K562 (cell line): ENCODE results near the gene SLK. TPM values are rescaled to one million over a fixed set of nuclear protein-coding genes. Genes with fewer than 3 reads are reported as not detected.

Experiments
- CBX1 ChIP-seq: sonication (generic); IDR thresholded peaks from 2 replicates; pipeline ENCODE4 v1.6.1; 2016; ENCODE audit warnings: antibody characterized with exemption, low read depth, mild to moderate bottlenecking
- CTCFL ChIP-seq: IDR thresholded peaks from 2 replicates; pipeline ENCODE4 v1.6.1; 2011; ENCODE audit warnings: borderline replicate concordance, low read depth, mild to moderate bottlenecking, moderate library complexity, low read length; ENCODE audit not compliant: insufficient read depth, poor library complexity, severe bottlenecking
- DNMT1 ChIP-seq: fragments of 450-650 bp; IDR thresholded peaks from 2 replicates; pipeline ENCODE4 v1.6.1; 2016; ENCODE audit warnings: antibody characterized with exemption, mild to moderate bottlenecking
- HNRNPK ChIP-seq: fragments of 200-400 bp; formaldehyde crosslinking; IDR thresholded peaks from one replicate; pipeline ENCODE4 v1.6.1; 2018; ENCODE audit warnings: mild to moderate bottlenecking, low read depth, low read length; ENCODE audit not compliant: poor library complexity, severe bottlenecking
- L3MBTL2 ChIP-seq: fragments of 450-650 bp; IDR thresholded peaks from 2 replicates; pipeline ENCODE4 v1.6.1; 2016; ENCODE audit warnings: mild to moderate bottlenecking, moderate library complexity
- MNT ChIP-seq, 2 experiments: fragments of 450-650 bp; conservative IDR thresholded peaks; 2 replicates each; pipeline ENCODE4 v1.6.1; 2017; ENCODE audit warnings: mild to moderate bottlenecking in 2 of 2, moderate library complexity in 2 of 2
- NCOR1 ChIP-seq: fragments of 450-650 bp; IDR thresholded peaks from 2 replicates; pipeline ENCODE4 v1.6.1; 2016; ENCODE audit warnings: mild to moderate bottlenecking, moderate library complexity
- NR4A1 ChIP-seq, 2 experiments: fragments of 250-450 bp in 1 of 2; fragments of 450-650 bp in 1 of 2; sonication (Bioruptor Pico) in 1 of 2; IDR thresholded peaks; 2 replicates each; pipeline versions ENCODE4 v1.4.0 to v1.6.1; 2016 to 2020; ENCODE audit warnings: mild to moderate bottlenecking in 2 of 2, missing compliant biosample characterization in 1 of 2, missing genetic modification characterization in 1 of 2, moderate library complexity in 1 of 2
- RBM15 ChIP-seq: fragments of 200-400 bp; formaldehyde crosslinking; IDR thresholded peaks from 2 replicates; pipeline ENCODE4 v1.6.1; 2018; ENCODE audit warnings: mild to moderate bottlenecking, low read length, moderate library complexity; ENCODE audit not compliant: insufficient read depth
- TCFL5 ChIP-seq: fragments of 250-450 bp; sonication (Bioruptor Pico); conservative IDR thresholded peaks from 2 replicates; pipeline ENCODE4 v1.6.1; 2021; ENCODE audit warnings: mild to moderate bottlenecking, moderate library complexity, matching md5 sums
- USF1 ChIP-seq: sonication (generic); formaldehyde crosslinking; IDR thresholded peaks from 2 replicates; pipeline ENCODE4 v1.9.0; 2022; ENCODE audit warnings: mild to moderate bottlenecking, missing genetic modification reagents
- ZNF12 ChIP-seq: sonication (generic); formaldehyde crosslinking; IDR thresholded peaks from 2 replicates; pipeline ENCODE4 v1.4.0; 2020; ENCODE audit warnings: mild to moderate bottlenecking, missing genetic modification reagents
- polyA plus RNA-seq, 8 experiments: library from polyadenylated mRNA; depleted of rRNA in 4 of 8; stranded (reverse) in 5 of 8; unstranded in 3 of 8; fragments of >200 nt; fragmentation: Nextera tagmentation in 2 of 8; fragmentation: Illumina TruSeq in 1 of 8; extraction: Ambion mirVana in 2 of 8; extraction: Trizol in 1 of 8; gene quantifications; 2 replicates each; pipeline versions ENCODE4 v1.2.1 to v1.2.3, GENCODE V29; 2011 to 2014; ENCODE audit warnings: inconsistent platforms in 1 of 8, missing spikeins in 1 of 8
- total RNA-seq, 7 experiments: library from RNA; depleted of rRNA in 6 of 7; stranded (reverse); fragments of >200 nt in 6 of 7; fragmentation: Illumina TruSeq in 2 of 7; extraction: Trizol in 2 of 7; gene quantifications; 2 replicates each; pipeline versions ENCODE4 v1.2.1 to v1.2.3, GENCODE V29; 2011 to 2021; ENCODE audit warnings: low replicate concordance in 1 of 7
- TF ChIP-seq, protein P1 (sequence below), 2 experiments: fragments of 450-650 bp in 1 of 2; IDR thresholded peaks; 2 replicates each; pipeline ENCODE4 v1.6.1; 2011 to 2017; ENCODE audit warnings: low read depth in 2 of 2, antibody characterized with exemption in 1 of 2, borderline replicate concordance in 1 of 2, low read length in 1 of 2, mild to moderate bottlenecking in 1 of 2, mixed read lengths in 1 of 2; ENCODE audit not compliant: control insufficient read depth in 1 of 2
- TF ChIP-seq, protein P2 (sequence below): fragments of 150-350 bp; IDR thresholded peaks from 2 replicates; pipeline ENCODE4 v1.6.1; 2014; ENCODE audit warnings: low read depth, mild to moderate bottlenecking, low read length, borderline replicate concordance

The SLK gene
- total and polyA plus RNA-seq, 9 of the 15 experiments (the other 6 are each of a cell fraction or from before 2014, with no cell fraction given): 8.2 to 40.0 (median 23.4) TPM

DNA sequence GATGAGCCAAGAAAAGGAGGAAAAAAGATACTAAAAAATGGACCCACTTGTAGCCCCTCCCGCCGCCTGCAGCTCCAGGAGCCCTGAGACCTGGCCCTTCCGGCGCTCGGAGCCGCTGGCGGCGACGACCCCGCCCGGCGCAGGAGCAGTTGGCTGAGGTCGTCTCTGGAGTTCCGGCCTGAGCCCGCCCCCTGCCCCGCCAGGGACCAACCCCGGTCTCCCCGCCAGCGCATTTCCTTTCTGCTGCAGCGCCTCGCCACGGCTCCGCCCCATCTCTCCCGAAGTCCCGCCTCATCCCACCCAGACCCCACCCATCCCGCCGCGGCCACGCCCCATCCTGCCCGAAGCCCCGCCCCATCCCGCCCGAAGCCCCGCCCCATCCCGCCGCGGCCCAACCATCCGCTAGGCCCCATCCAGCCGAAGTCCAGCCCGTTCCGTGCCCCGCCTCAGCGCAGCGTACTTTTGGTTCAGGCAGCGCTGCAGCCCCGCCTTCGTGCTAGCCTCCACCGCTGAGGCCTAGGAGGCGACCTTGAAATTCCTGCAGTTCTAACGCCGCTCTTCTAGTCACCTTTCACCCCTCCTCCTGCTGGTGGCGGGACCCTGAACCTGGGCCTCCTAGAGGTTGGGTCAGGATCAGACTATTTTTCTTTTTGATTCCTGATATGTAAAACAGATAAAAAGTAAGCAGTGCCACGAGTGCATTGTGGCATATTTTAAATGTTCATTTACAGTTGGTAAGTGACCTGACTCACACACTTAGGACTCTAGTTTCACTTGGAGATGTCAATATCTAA is 48.7 kb upstream of the SLK start, which contains the start of gene STN1 (continued):
- TF ChIP-seq, protein P1, sequence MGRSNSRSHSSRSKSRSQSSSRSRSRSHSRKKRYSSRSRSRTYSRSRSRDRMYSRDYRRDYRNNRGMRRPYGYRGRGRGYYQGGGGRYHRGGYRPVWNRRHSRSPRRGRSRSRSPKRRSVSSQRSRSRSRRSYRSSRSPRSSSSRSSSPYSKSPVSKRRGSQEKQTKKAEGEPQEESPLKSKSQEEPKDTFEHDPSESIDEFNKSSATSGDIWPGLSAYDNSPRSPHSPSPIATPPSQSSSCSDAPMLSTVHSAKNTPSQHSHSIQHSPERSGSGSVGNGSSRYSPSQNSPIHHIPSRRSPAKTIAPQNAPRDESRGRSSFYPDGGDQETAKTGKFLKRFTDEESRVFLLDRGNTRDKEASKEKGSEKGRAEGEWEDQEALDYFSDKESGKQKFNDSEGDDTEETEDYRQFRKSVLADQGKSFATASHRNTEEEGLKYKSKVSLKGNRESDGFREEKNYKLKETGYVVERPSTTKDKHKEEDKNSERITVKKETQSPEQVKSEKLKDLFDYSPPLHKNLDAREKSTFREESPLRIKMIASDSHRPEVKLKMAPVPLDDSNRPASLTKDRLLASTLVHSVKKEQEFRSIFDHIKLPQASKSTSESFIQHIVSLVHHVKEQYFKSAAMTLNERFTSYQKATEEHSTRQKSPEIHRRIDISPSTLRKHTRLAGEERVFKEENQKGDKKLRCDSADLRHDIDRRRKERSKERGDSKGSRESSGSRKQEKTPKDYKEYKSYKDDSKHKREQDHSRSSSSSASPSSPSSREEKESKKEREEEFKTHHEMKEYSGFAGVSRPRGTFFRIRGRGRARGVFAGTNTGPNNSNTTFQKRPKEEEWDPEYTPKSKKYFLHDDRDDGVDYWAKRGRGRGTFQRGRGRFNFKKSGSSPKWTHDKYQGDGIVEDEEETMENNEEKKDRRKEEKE (IDR thresholded peaks at IDR 0.05; ENCODE audit: borderline replicate concordance in 1 of 2, control insufficient read depth in 1 of 2, low read depth in 2 of 2, low read length in 1 of 2): no peak
- no peak for TF ChIP-seq CBX1
- TF ChIP-seq DNMT1: no peak
- TF ChIP-seq, protein P2, sequence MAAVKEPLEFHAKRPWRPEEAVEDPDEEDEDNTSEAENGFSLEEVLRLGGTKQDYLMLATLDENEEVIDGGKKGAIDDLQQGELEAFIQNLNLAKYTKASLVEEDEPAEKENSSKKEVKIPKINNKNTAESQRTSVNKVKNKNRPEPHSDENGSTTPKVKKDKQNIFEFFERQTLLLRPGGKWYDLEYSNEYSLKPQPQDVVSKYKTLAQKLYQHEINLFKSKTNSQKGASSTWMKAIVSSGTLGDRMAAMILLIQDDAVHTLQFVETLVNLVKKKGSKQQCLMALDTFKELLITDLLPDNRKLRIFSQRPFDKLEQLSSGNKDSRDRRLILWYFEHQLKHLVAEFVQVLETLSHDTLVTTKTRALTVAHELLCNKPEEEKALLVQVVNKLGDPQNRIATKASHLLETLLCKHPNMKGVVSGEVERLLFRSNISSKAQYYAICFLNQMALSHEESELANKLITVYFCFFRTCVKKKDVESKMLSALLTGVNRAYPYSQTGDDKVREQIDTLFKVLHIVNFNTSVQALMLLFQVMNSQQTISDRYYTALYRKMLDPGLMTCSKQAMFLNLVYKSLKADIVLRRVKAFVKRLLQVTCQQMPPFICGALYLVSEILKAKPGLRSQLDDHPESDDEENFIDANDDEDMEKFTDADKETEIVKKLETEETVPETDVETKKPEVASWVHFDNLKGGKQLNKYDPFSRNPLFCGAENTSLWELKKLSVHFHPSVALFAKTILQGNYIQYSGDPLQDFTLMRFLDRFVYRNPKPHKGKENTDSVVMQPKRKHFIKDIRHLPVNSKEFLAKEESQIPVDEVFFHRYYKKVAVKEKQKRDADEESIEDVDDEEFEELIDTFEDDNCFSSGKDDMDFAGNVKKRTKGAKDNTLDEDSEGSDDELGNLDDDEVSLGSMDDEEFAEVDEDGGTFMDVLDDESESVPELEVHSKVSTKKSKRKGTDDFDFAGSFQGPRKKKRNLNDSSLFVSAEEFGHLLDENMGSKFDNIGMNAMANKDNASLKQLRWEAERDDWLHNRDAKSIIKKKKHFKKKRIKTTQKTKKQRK: no peak
- TF ChIP-seq MNT (conservative IDR thresholded peaks at IDR 0.05): no peak; a peak in 2 of 4 replicates
- peak; percentile 9 for TF ChIP-seq CTCFL
- TF ChIP-seq RBM15: no peak
- no peak for TF ChIP-seq ZNF12
- no peak for TF ChIP-seq NR4A1 (CRISPR knock-in tag; IDR thresholded peaks at IDR 0.05)
- TF ChIP-seq NR4A1 (tag; IDR thresholded peaks at IDR 0.05): no peak
- TF ChIP-seq NCOR1: 0 out of 2 replicates have a peak, but pooled peaks have one; percentile 19
- no peak for TF ChIP-seq HNRNPK
- no peak for TF ChIP-seq TCFL5 (CRISPR knock-in tag)
- peak; percentile 68 for TF ChIP-seq L3MBTL2
- TF ChIP-seq USF1 (CRISPR knock-in tag): no peak
